GM23248 (cell line): Measurements from ENCODE around the gene ZBTB18. TPM values are rescaled to one million over a fixed set of nuclear protein-coding genes. Genes with fewer than 3 reads are reported as not detected.

Experiments used
- DNase-seq: peaks from one replicate; pipeline ENCODE4 v3.0.0-alpha.2; 2015
- H2AFZ ChIP-seq: fragments of 200-600 bp; sonication (generic); 2 replicates; pipeline ENCODE4 v1.6.1; 2016; ENCODE audit warnings: antibody characterized with exemption
- H3F3A ChIP-seq: fragments of 200-600 bp; sonication (generic); 2 replicates; pipeline ENCODE4 v1.6.1; 2016; ENCODE audit warnings: mild to moderate bottlenecking, antibody characterized with exemption, mixed run types; ENCODE audit not compliant: insufficient read depth
- H3K27ac ChIP-seq: fragments of 200-600 bp; sonication (generic); 2 replicates; pipeline ENCODE4 v1.5.1; 2016; ENCODE audit warnings: mild to moderate bottlenecking
- H3K27me3 ChIP-seq: fragments of 200-600 bp; sonication (generic); replicated peaks from 2 replicates; pipeline ENCODE4 v1.6.1; 2016; ENCODE audit warnings: mild to moderate bottlenecking; ENCODE audit not compliant: insufficient read depth
- H3K36me3 ChIP-seq: fragments of 200-600 bp; sonication (generic); 2 replicates; pipeline ENCODE4 v1.6.1; 2016; ENCODE audit warnings: low read depth, mild to moderate bottlenecking
- H3K4me1 ChIP-seq: fragments of 200-600 bp; sonication (generic); 2 replicates; pipeline ENCODE4 v1.6.1; 2016; ENCODE audit warnings: mild to moderate bottlenecking; ENCODE audit not compliant: insufficient read depth
- H3K4me2 ChIP-seq: fragments of 200-600 bp; sonication (generic); one replicate; pipeline ENCODE4 v1.6.1; 2016; ENCODE audit warnings: mild to moderate bottlenecking; ENCODE audit not compliant: unreplicated experiment
- H3K4me3 ChIP-seq: fragments of 200-600 bp; sonication (generic); 2 replicates; pipeline ENCODE4 v1.5.1; 2016; ENCODE audit warnings: mild to moderate bottlenecking
- H3K79me2 ChIP-seq: fragments of 200-600 bp; sonication (generic); 2 replicates; pipeline ENCODE4 v1.6.1; 2016; ENCODE audit warnings: mild to moderate bottlenecking; ENCODE audit not compliant: insufficient read depth
- H3K9ac ChIP-seq: fragments of 200-600 bp; sonication (generic); 2 replicates; pipeline ENCODE4 v1.6.1; 2016; ENCODE audit warnings: mild to moderate bottlenecking
- H3K9me2 ChIP-seq: fragments of 200-600 bp; sonication (generic); 2 replicates; pipeline ENCODE4 v1.6.1; 2016; ENCODE audit warnings: mixed run types, mild to moderate bottlenecking, moderate library complexity; ENCODE audit not compliant: insufficient read depth
- H3K9me3 ChIP-seq: fragments of 200-600 bp; sonication (generic); one replicate; pipeline ENCODE4 v1.6.1; 2017; ENCODE audit warnings: low read depth
- H4K20me1 ChIP-seq: fragments of 200-600 bp; sonication (generic); 2 replicates; pipeline ENCODE4 v1.6.0; 2016; ENCODE audit not compliant: insufficient read depth
- EZH2 ChIP-seq: fragments of 200-600 bp; sonication (generic); IDR thresholded peaks from 2 replicates; pipeline ENCODE4 v1.6.1; 2018; ENCODE audit warnings: antibody characterized with exemption, mild to moderate bottlenecking; ENCODE audit not compliant: insufficient read depth, poor library complexity, severe bottlenecking
- EZH2phosphoT487 ChIP-seq: fragments of 200-600 bp; sonication (generic); IDR thresholded peaks from 2 replicates; pipeline ENCODE4 v1.6.1; 2018; ENCODE audit warnings: antibody characterized with exemption, moderate library complexity, mild to moderate bottlenecking, low read depth; ENCODE audit not compliant: insufficient read depth
- WGBS, 2 experiments: methylation state at CpG; one replicate each; pipeline ENCODE4 v1.1.6; 2015 to 2017; ENCODE audit warnings: low lambda C conversion rate in 2 of 2, low coverage in 1 of 2; ENCODE audit errors: missing lambda C conversion rate in 2 of 2; 5-methylcytosine and 5-hydroxymethylcytosine counted together
- in situ Hi-C: fragments of 300-500 bp; cut with MboI; formaldehyde crosslinking; loops from 2 replicates; pipeline ENCODE4 v1.15.0; 2020
- polyA plus RNA-seq: library from polyadenylated mRNA; unstranded; fragments of >200 nt; fragmentation: Nextera tagmentation; extraction: Ambion mirVana; gene quantifications from 2 replicates; pipeline ENCODE4 v1.2.1, GENCODE V29; 2016
- total RNA-seq: library from RNA; depleted of rRNA; stranded (reverse); fragments of >200 nt; shearing (Covaris generic); gene quantifications from 2 replicates; pipeline ENCODE4 v1.2.3, GENCODE V29; 2014

ZBTB18 gene
- total and polyA plus RNA-seq, 2 experiments from 2014 or later = 0.25 to 9.2 TPM

- Histone ChIP-seq H3K4me3 (peak overlapping the region; percentile 81), H3F3A (peaks cover 14% of the 10 kb centered on the region; the same call in 1 of the 2 replicates), H3K9ac (peak overlapping the region; percentile 72), H3K36me3 (no peaks in the 10 kb centered on the region), H3K9me2 (no peaks in the 10 kb centered on the region), H3K79me2 (peaks cover 44% of the 10 kb centered on the region), H4K20me1 (peaks cover 4% of the 10 kb centered on the region; the same call in 1 of the 2 replicates), H3K27ac (no peak overlapping the region), H3K4me2 (peak overlapping the region; percentile 100), H3K9me3 (no peaks in the 10 kb centered on the region), H3K4me1 (peaks cover 21% of the 10 kb centered on the region), H2AFZ (peak overlapping the region; percentile 55), H3K27me3 (no peaks in the 10 kb centered on the region)
- TF ChIP-seq EZH2phosphoT487 = no peak
- TF ChIP-seq EZH2 = no peak
- 1 to 2% methylated on average over 30 to 47 of the region's 76 CpGs for WGBS, 2 experiments
- DNase-seq = peak; percentile 60
- in situ Hi-C loops = no loop called here
Measured at GRCh38 chr1:244049162-244050013, 1.7 kb upstream of the ZBTB18 start.

GRCh38 chr1:244050014-244050834, 859 bp upstream of the ZBTB18 start:
- Histone ChIP-seq H3K9me2 (no peaks in the 10 kb centered on the region), H3F3A (peaks cover 14% of the 10 kb centered on the region; the same call in 1 of the 2 replicates), H4K20me1 (peaks cover 4% of the 10 kb centered on the region; the same call in 1 of the 2 replicates), H3K4me3 (peak overlapping the region; percentile 81), H3K9me3 (no peaks in the 10 kb centered on the region), H2AFZ (peak overlapping the region; percentile 55), H3K79me2 (peaks cover 44% of the 10 kb centered on the region), H3K27ac (no peak overlapping the region), H3K9ac (peak overlapping the region; percentile 72), H3K4me1 (peaks cover 21% of the 10 kb centered on the region), H3K36me3 (0 out of 2 replicates have a peak, but pooled peaks cover 3% of the 10 kb centered on the region), H3K27me3 (no peaks in the 10 kb centered on the region), H3K4me2 (peak overlapping the region; percentile 100)
- DNase-seq = peak; percentile 33
- TF ChIP-seq EZH2phosphoT487 (no peak), EZH2 (no peak)
- in situ Hi-C loops = no loop called here
- 21 to 24% methylated on average over 21 of the region's 21 CpGs for WGBS, 2 experiments

- Histone ChIP-seq H3K27me3 (no peaks in the 10 kb centered on the region), H2AFZ (no peak overlapping the region), H3K79me2 (peaks cover 50% of the 10 kb centered on the region), H3F3A (peaks cover 9% of the 10 kb centered on the region; the same call in 1 of the 2 replicates), H4K20me1 (peaks cover 4% of the 10 kb centered on the region; the same call in 1 of the 2 replicates), H3K9ac (no peak overlapping the region), H3K27ac (no peak overlapping the region), H3K4me3 (no peak overlapping the region), H3K4me1 (peaks cover 16% of the 10 kb centered on the region), H3K9me3 (no peaks in the 10 kb centered on the region), H3K36me3 (0 out of 2 replicates have a peak, but pooled peaks cover 3% of the 10 kb centered on the region), H3K4me2 (no peak overlapping the region), H3K9me2 (no peaks in the 10 kb centered on the region)
- TF ChIP-seq EZH2 (no peak), EZH2phosphoT487 (no peak)
- in situ Hi-C loops = no loop called here
- no peak for DNase-seq
- WGBS, 2 experiments = 81 to 85% methylated on average over 5 of the region's 5 CpGs
Measured at GRCh38 chr1:244052016-244052727, 1.1 kb downstream of the ZBTB18 start.
